Neural cell (in vitro differentiated cells): ENCODE results near the gene GPC5. TPM values are rescaled to one million over a fixed set of nuclear protein-coding genes. Genes with fewer than 3 reads are reported as not detected.

Source experiments
- H2AFZ ChIP-seq: fragments of 200-600, 300-800 bp; sonication (generic), shearing (Covaris generic); 2 replicates; pipeline ENCODE4 v1.6.0; 2014; ENCODE audit warnings: low read depth, mild to moderate bottlenecking, antibody characterized with exemption, low read length, moderate library complexity
- H3F3A ChIP-seq: fragments of 200-600 bp; shearing (Covaris generic); 2 replicates; pipeline ENCODE4 v1.6.1; 2016; ENCODE audit warnings: mild to moderate bottlenecking, moderate library complexity, mixed read lengths, antibody characterized with exemption, low read length; ENCODE audit not compliant: insufficient read depth, poor library complexity, severe bottlenecking
- H3K27ac ChIP-seq: fragments of 200-600, 300-800 bp; sonication (generic), shearing (Covaris generic); 2 replicates; pipeline ENCODE4 v1.5.1; 2014; ENCODE audit warnings: mild to moderate bottlenecking, low read length, moderate library complexity
- H3K27me3 ChIP-seq: fragments of 300-800, 200-600 bp; sonication (generic), shearing (Covaris generic); 2 replicates; pipeline ENCODE4 v1.6.0; 2014; ENCODE audit warnings: mild to moderate bottlenecking, low read depth, low read length, moderate library complexity; ENCODE audit not compliant: insufficient read depth
- H3K36me3 ChIP-seq: fragments of 300-800, 200-600 bp; sonication (generic), shearing (Covaris generic); 2 replicates; pipeline ENCODE4 v1.5.1; 2014; ENCODE audit warnings: mild to moderate bottlenecking, antibody characterized with exemption, low read length, moderate library complexity; ENCODE audit not compliant: insufficient read depth
- H3K4me2 ChIP-seq: fragments of 300-800, 200-600 bp; sonication (generic), shearing (Covaris generic); 2 replicates; pipeline ENCODE4 v1.6.0; 2014; ENCODE audit warnings: mild to moderate bottlenecking, low read length
- H3K4me3 ChIP-seq: fragments of 300-800, 200-600 bp; sonication (generic), shearing (Covaris generic); 2 replicates; pipeline ENCODE4 v1.5.1; 2014; ENCODE audit warnings: mild to moderate bottlenecking, low read length, moderate library complexity
- H3K79me2 ChIP-seq: fragments of 200-600 bp; shearing (Covaris generic); replicated peaks from 2 replicates; pipeline ENCODE4 v1.6.0; 2014; ENCODE audit warnings: mild to moderate bottlenecking, low read length, moderate library complexity; ENCODE audit not compliant: insufficient read depth
- H3K9ac ChIP-seq: fragments of 300-800, 200-600 bp; sonication (generic), shearing (Covaris generic); 2 replicates; pipeline ENCODE4 v1.6.1; 2016; ENCODE audit warnings: mild to moderate bottlenecking, low read length, mixed read lengths
- H3K9me2 ChIP-seq: fragments of 200-600 bp; shearing (Covaris generic); 2 replicates; pipeline ENCODE4 v1.6.1; 2016; ENCODE audit warnings: mild to moderate bottlenecking, low read length, mixed read lengths; ENCODE audit not compliant: insufficient read depth
- H3K9me3 ChIP-seq: fragments of 200-600, 300-800 bp; sonication (generic), shearing (Covaris generic); 2 replicates; pipeline ENCODE4 v1.6.1; 2016; ENCODE audit warnings: mild to moderate bottlenecking, mixed run types, low read length, moderate library complexity, mixed read lengths
- H4K20me1 ChIP-seq: fragments of 200-600 bp; shearing (Covaris generic); 2 replicates; pipeline ENCODE4 v1.6.1; 2016; ENCODE audit warnings: mild to moderate bottlenecking, mixed run types; ENCODE audit not compliant: insufficient read depth
- CTCF ChIP-seq: fragments of 450-650 bp; IDR thresholded peaks from 2 replicates; pipeline ENCODE4 v1.5.1; 2014; ENCODE audit warnings: antibody characterized with exemption, mild to moderate bottlenecking, moderate library complexity; ENCODE audit not compliant: poor library complexity, severe bottlenecking
- EP300 ChIP-seq: fragments of 450-650 bp; conservative IDR thresholded peaks from 2 replicates; pipeline ENCODE4 v1.6.1; 2014; ENCODE audit warnings: antibody characterized with exemption, mild to moderate bottlenecking, moderate library complexity; ENCODE audit not compliant: poor library complexity, severe bottlenecking
- EZH2 ChIP-seq: fragments of 200-600, 300-800 bp; shearing (Covaris generic), sonication (generic); IDR thresholded peaks from 2 replicates; pipeline ENCODE4 v1.6.1; 2014; ENCODE audit warnings: antibody characterized with exemption, low read length, borderline replicate concordance, mild to moderate bottlenecking; ENCODE audit not compliant: insufficient read depth, poor library complexity, severe bottlenecking
- MXI1 ChIP-seq: fragments of 450-650 bp; conservative IDR thresholded peaks from 2 replicates; pipeline ENCODE4 v1.6.1; 2014; ENCODE audit warnings: antibody characterized with exemption, mild to moderate bottlenecking; ENCODE audit not compliant: poor library complexity, severe bottlenecking
- POLR2AphosphoS5 ChIP-seq: IDR thresholded peaks from 2 replicates; pipeline ENCODE4 v1.6.1; 2012
- RAD21 ChIP-seq: fragments of 450-650 bp; conservative IDR thresholded peaks from 2 replicates; pipeline ENCODE4 v1.6.1; 2014; ENCODE audit warnings: antibody characterized with exemption, mild to moderate bottlenecking, moderate library complexity
- REST ChIP-seq: IDR thresholded peaks from 2 replicates; pipeline ENCODE4 v1.6.1; 2012; ENCODE audit warnings: borderline replicate concordance
- SMC3 ChIP-seq: fragments of 450-650 bp; conservative IDR thresholded peaks from 2 replicates; pipeline ENCODE4 v1.6.1; 2014; ENCODE audit warnings: antibody characterized with exemption, mild to moderate bottlenecking, moderate library complexity; ENCODE audit not compliant: poor library complexity
- TAF1 ChIP-seq: IDR thresholded peaks from 2 replicates; pipeline ENCODE4 v1.6.1; 2012; ENCODE audit warnings: low read depth
- polyA plus RNA-seq: library from polyadenylated mRNA; depleted of rRNA; stranded (reverse); fragments of >200 nt; gene quantifications from 2 replicates; pipeline ENCODE4 v1.2.3, GENCODE V29; 2014

Gene GPC5
- polyA plus RNA-seq, 1 donor from 2014 or later: 5.0 TPM

GRCh38 chr13:92656648-92657047, 1258.2 kb downstream of the GPC5 start:
- no peak overlapping the region for H3K4me2 ChIP-seq
- no peaks in the 10 kb centered on the region for H3K27me3 ChIP-seq
- H3F3A ChIP-seq: no peaks in the 10 kb centered on the region
- no peak overlapping the region for H3K4me3 ChIP-seq
- no peaks in the 10 kb centered on the region for H3K36me3 ChIP-seq
- no peak overlapping the region for H3K9ac ChIP-seq
- no peaks in the 10 kb centered on the region for H3K79me2 ChIP-seq
- no peak overlapping the region for H2AFZ ChIP-seq
- H3K9me2 ChIP-seq: no peaks in the 10 kb centered on the region
- no peaks in the 10 kb centered on the region for H4K20me1 ChIP-seq
- TF ChIP-seq EP300: no peak
- no peak for TF ChIP-seq REST
- no peak for TF ChIP-seq EZH2
- no peak for TF ChIP-seq CTCF
- TF ChIP-seq MXI1: no peak
- TF ChIP-seq SMC3: no peak
- no peak for TF ChIP-seq TAF1
- TF ChIP-seq RAD21: no peak
- TF ChIP-seq POLR2AphosphoS5: no peak
- H3K9me3 ChIP-seq: no peaks in the 10 kb centered on the region
- no peak overlapping the region for H3K27ac ChIP-seq

- H3K4me2 ChIP-seq: no peak overlapping the region
- TF ChIP-seq REST (no peak), MXI1 (no peak), EP300 (no peak), EZH2 (no peak), CTCF (no peak), TAF1 (no peak), RAD21 (no peak), POLR2AphosphoS5 (no peak), SMC3 (no peak)
Measured at GRCh38 chr13:92657565-92657964, 1259.1 kb downstream of the GPC5 start.

More at GRCh38 chr13:92657565-92657964, 1259.1 kb downstream of the GPC5 start:
- H3K9me2 ChIP-seq: no peaks in the 10 kb centered on the region
- H2AFZ ChIP-seq: no peak overlapping the region
- H3K79me2 ChIP-seq: no peaks in the 10 kb centered on the region
- no peaks in the 10 kb centered on the region for H3K27me3 ChIP-seq
- H3K9ac ChIP-seq: no peak overlapping the region
- H3K9me3 ChIP-seq: no peaks in the 10 kb centered on the region
- no peaks in the 10 kb centered on the region for H3F3A ChIP-seq
- H3K36me3 ChIP-seq: no peaks in the 10 kb centered on the region
- H4K20me1 ChIP-seq: no peaks in the 10 kb centered on the region
- no peak overlapping the region for H3K4me3 ChIP-seq
- no peak overlapping the region for H3K27ac ChIP-seq
